HepG2 (cell line): ENCODE measurements around the gene PRSS27. TPM values are rescaled to one million over a fixed set of nuclear protein-coding genes. Genes with fewer than 3 reads are reported as not detected.

ENCODE experiments used
- ATAC-seq: fragments of 200-7000 bp; cut with Tn5 transposase; 3 replicates; pipeline ENCODE4 v1.9.1; 2020; ENCODE audit warnings: mild to moderate bottlenecking, moderate library complexity
- BruUV-seq: library from RNA; stranded (reverse); fragments of 400-500 nt; replicated peaks from 2 replicates; lab custom pipeline; 2021; lab: Mats Ljungman, UMichigan
- CTCF ChIA-PET: fragments of 300-600 bp; formaldehyde crosslinking; extraction: SDS; loops from one replicate; lab custom pipeline; 2021; ENCODE audit warnings: low total read pairs, inconsistent platforms, low intra/inter-chr PET ratio; lab: Yijun Ruan, JAX
- POLR2A ChIA-PET: fragments of 350-600 bp; sonication (Branson Sonifier 250); formaldehyde crosslinking; loops from one replicate; lab custom pipeline; 2020; ENCODE audit warnings: antibody characterized with exemption, inconsistent platforms; lab: Yijun Ruan, JAX
- DNase-seq: peaks from one replicate; pipeline ENCODE4 v3.0.0-alpha.2; 2015; ENCODE audit warnings: low spot score
- FAIRE-seq: peaks from 3 replicates; lab custom pipeline; 2011; peaks lifted over from hg19 to GRCh38; lab: Jason Lieb, UNC
- H2AFZ ChIP-seq: one replicate; pipeline ENCODE4 v1.6.1; 2011; ENCODE audit warnings: low read length, inconsistent platforms
- H3K27ac ChIP-seq: fragments of 300-600 bp; 3 replicates; pipeline ENCODE4 v1.8.0; 2011; ENCODE audit warnings: mixed run types, mild to moderate bottlenecking, mixed read lengths, low read length, inconsistent platforms; ENCODE audit not compliant: insufficient read depth; ENCODE audit errors: extremely low read length
- H3K27me3 ChIP-seq, 2 experiments: fragments of 200-600 bp in 1 of 2; 2 replicates in 1 of 2; 3 replicates in 1 of 2; pipeline versions ENCODE4 v1.6.0 to v1.8.0; 2011; ENCODE audit warnings: low read length in 2 of 2, mild to moderate bottlenecking in 2 of 2, moderate library complexity in 2 of 2, inconsistent platforms in 1 of 2; ENCODE audit not compliant: insufficient read depth in 2 of 2, control insufficient read depth in 1 of 2
- H3K36me3 ChIP-seq, 2 experiments: fragments of 200-600 bp in 1 of 2; replicated peaks in 1 of 2; 2 replicates in 1 of 2; 3 replicates in 1 of 2; pipeline versions ENCODE4 v1.5.1 to v1.8.0; 2011; ENCODE audit warnings: low read length in 2 of 2, inconsistent platforms in 1 of 2; ENCODE audit not compliant: insufficient read depth in 2 of 2, control insufficient read depth in 1 of 2
- H3K4me1 ChIP-seq: 2 replicates; pipeline ENCODE4 v1.5.1; 2012; ENCODE audit warnings: low read length, inconsistent platforms; ENCODE audit not compliant: insufficient read depth
- H3K4me2 ChIP-seq: 2 replicates; pipeline ENCODE4 v1.6.0; 2011; ENCODE audit warnings: low read depth, low read length, inconsistent platforms
- H3K4me3 ChIP-seq, 3 experiments: fragments of 200-600 bp in 1 of 3; sonication (generic), shearing (Covaris generic) in 1 of 3; replicated peaks in 1 of 3; 2 replicates each; pipeline ENCODE4 v1.5.1; 2011 to 2016; ENCODE audit warnings: low read length in 3 of 3, inconsistent platforms in 2 of 3, low read depth in 2 of 3, mild to moderate bottlenecking in 2 of 3, control low read depth in 1 of 3, mixed read lengths in 1 of 3; ENCODE audit not compliant: insufficient read depth in 1 of 3
- H3K79me2 ChIP-seq: one replicate; pipeline ENCODE4 v1.6.1; 2011; ENCODE audit warnings: low read length, inconsistent platforms; ENCODE audit not compliant: insufficient read depth
- H3K9ac ChIP-seq: 2 replicates; pipeline ENCODE4 v1.6.0; 2011; ENCODE audit warnings: mild to moderate bottlenecking, low read depth, low read length, inconsistent platforms; ENCODE audit not compliant: insufficient read depth
- H3K9me3 ChIP-seq: 2 replicates; pipeline ENCODE4 v1.5.1; 2012; ENCODE audit warnings: mild to moderate bottlenecking, low read length
- H4K20me1 ChIP-seq: 2 replicates; pipeline ENCODE4 v1.6.0; 2011; ENCODE audit warnings: inconsistent platforms, mild to moderate bottlenecking, low read length, moderate library complexity; ENCODE audit not compliant: insufficient read depth
- NFKB2 ChIP-seq: sonication (generic); formaldehyde crosslinking; IDR thresholded peaks from 2 replicates; pipeline ENCODE4 v1.4.0; 2020; ENCODE audit warnings: missing genetic modification reagents, borderline replicate concordance
- POLR2AphosphoS2 ChIP-seq: IDR thresholded peaks from 2 replicates; pipeline ENCODE4 v1.6.1; 2011; ENCODE audit warnings: low read depth, low read length, improper control_type of control experiment
- RBFOX2 ChIP-seq: fragments of 200-400 bp; formaldehyde crosslinking; IDR thresholded peaks from 2 replicates; pipeline ENCODE4 v1.6.1; 2017; ENCODE audit warnings: low read depth, mild to moderate bottlenecking, low read length
- TEAD2 ChIP-seq: sonication (generic); formaldehyde crosslinking; IDR thresholded peaks from 2 replicates; pipeline ENCODE4 v1.9.0; 2021; ENCODE audit warnings: missing genetic modification reagents
- ZNF20 ChIP-seq: sonication (generic); formaldehyde crosslinking; IDR thresholded peaks from 2 replicates; pipeline ENCODE4 v1.4.0; 2020; ENCODE audit warnings: mild to moderate bottlenecking, moderate library complexity, missing genetic modification reagents
- WGBS: methylation state at CpG from one replicate; pipeline ENCODE4 v1.1.6; 2017; ENCODE audit warnings: low lambda C conversion rate; 5-methylcytosine and 5-hydroxymethylcytosine counted together
- in situ Hi-C: cut with HindIII; loops from 2 replicates; pipeline ENCODE4 v1.10.0; 2017; ENCODE audit warnings: low pct_unique_long_range_greater_than_20kb; ENCODE audit not compliant: extremely low pct_ligation_motif_present
- intact Hi-C: fragments of 100-400 bp; cut with micrococcal nuclease; formaldehyde crosslinking; loops from one replicate; pipeline ENCODE4 v1.10.0; 2022; ENCODE audit not compliant: unreplicated experiment
- polyA plus RNA-seq, 8 experiments: library from polyadenylated mRNA; depleted of rRNA in 3 of 8; stranded (reverse) in 7 of 8; unstranded in 1 of 8; fragments of >200 nt; fragmentation: Illumina TruSeq in 4 of 8; extraction: Trizol in 4 of 8; gene quantifications; 2 replicates each; pipeline versions ENCODE4 v1.2.1 to v1.2.3, GENCODE V29; 2011 to 2016; ENCODE audit warnings: low read depth in 4 of 8, missing spikeins in 1 of 8, mixed read lengths in 1 of 8; ENCODE audit not compliant: insufficient read depth in 1 of 8
- total RNA-seq, 5 experiments: library from RNA; depleted of rRNA; stranded (reverse); fragments of >200 nt; fragmentation: Illumina TruSeq; extraction: Trizol; gene quantifications; 2 replicates each; pipeline ENCODE4 v1.2.3, GENCODE V29; 2016; ENCODE audit warnings: low read depth in 1 of 5
- TF ChIP-seq, protein P1 (sequence below): fragments of 450-650 bp; IDR thresholded peaks from 2 replicates; pipeline ENCODE4 v1.6.1; 2016

The PRSS27 gene
- total and polyA plus RNA-seq, 2 of the 13 experiments (the other 11 are each of a cell fraction or from before 2014, with no cell fraction given): 0.20 to 0.73 TPM

DNA sequence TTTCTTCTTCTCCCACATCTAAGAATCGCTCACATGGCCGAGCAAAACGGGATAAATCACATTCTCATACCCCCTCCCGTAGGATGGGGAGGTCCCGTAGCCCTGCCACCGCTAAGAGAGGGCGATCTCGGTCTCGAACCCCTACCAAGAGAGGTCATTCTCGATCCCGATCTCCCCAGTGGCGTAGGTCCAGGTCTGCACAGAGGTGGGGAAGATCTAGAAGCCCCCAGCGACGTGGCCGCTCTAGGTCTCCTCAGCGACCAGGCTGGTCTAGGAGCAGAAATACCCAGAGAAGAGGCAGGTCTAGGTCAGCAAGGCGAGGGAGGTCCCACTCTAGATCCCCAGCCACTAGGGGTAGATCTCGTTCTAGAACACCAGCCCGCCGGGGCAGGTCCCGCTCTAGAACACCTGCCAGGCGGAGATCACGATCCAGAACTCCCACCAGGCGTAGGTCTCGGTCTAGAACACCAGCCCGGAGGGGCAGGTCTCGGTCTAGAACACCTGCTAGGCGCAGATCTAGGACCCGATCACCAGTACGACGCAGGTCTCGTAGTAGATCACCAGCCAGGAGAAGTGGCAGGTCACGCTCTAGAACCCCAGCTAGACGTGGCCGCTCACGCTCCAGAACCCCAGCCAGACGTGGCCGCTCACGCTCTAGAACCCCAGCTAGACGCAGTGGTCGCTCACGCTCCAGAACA is 42.0 kb upstream of the PRSS27 start (continued):
- TF ChIP-seq TEAD2 (CRISPR knock-in tag): no peak
- TF ChIP-seq POLR2AphosphoS2: peak; percentile 93
- TF ChIP-seq NFKB2 (CRISPR knock-in tag): no peak
- no peak for TF ChIP-seq ZNF20 (CRISPR knock-in tag)
- TF ChIP-seq, all 625 proteins: peak for 7

DNA sequence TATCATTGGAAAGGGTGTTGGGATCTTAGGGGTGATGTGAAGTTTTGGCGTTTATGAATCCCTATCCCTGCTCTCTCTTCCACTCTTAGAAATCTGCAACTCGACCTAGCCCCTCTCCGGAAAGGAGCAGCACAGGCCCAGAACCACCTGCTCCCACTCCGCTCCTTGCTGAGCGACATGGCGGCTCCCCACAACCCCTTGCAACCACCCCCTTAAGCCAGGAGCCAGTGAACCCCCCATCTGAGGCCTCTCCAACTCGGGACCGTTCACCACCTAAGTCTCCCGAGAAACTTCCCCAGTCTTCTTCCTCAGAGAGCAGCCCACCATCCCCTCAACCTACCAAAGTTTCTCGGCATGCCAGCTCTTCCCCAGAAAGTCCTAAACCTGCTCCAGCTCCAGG is 41.4 kb upstream of the PRSS27 start:
- Histone ChIP-seq H3K27ac (no peak overlapping the region), H3K27me3 (no peaks in the 10 kb centered on the region), H3K9ac (no peak overlapping the region), H3K36me3 (peaks cover 46 to 98% of the 10 kb centered on the region in 2 experiments), H3K4me1 (peaks cover 4% of the 10 kb centered on the region), H4K20me1 (peaks cover 28% of the 10 kb centered on the region), H3K9me3 (no peaks in the 10 kb centered on the region), H2AFZ (no peak overlapping the region), H3K4me2 (no peak overlapping the region), H3K79me2 (peaks cover 50% of the 10 kb centered on the region), H3K4me3 (no peak overlapping the region)
- DNase-seq: no peak
- CTCF ChIA-PET: no interaction called here
- no TSS peak for BruUV-seq
- ATAC-seq: no peak
- POLR2A ChIA-PET: interaction anchor here (0.8 kb wide), 1 partner anchor 9 kb away, joined by 4 read pairs; the partner anchor contains the start of gene SRRM2
- FAIRE-seq: no peak
- 0 out of 2 replicates have a peak, but pooled peaks have one; percentile 2 for TF ChIP-seq RBFOX2
- TF ChIP-seq, protein P1, sequence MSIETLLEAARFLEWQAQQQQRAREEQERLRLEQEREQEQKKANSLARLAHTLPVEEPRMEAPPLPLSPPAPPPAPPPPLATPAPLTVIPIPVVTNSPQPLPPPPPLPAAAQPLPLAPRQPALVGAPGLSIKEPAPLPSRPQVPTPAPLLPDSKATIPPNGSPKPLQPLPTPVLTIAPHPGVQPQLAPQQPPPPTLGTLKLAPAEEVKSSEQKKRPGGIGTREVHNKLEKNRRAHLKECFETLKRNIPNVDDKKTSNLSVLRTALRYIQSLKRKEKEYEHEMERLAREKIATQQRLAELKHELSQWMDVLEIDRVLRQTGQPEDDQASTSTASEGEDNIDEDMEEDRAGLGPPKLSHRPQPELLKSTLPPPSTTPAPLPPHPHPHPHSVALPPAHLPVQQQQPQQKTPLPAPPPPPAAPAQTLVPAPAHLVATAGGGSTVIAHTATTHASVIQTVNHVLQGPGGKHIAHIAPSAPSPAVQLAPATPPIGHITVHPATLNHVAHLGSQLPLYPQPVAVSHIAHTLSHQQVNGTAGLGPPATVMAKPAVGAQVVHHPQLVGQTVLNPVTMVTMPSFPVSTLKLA: no peak
- intact Hi-C loops: no loop called here
- 97% methylated on average over 10 of the region's 10 CpGs for WGBS
- in situ Hi-C loops: no loop called here
